ENCODE results near the gene PLA2G4E. TPM values are rescaled to one million over a fixed set of nuclear protein-coding genes. Genes with fewer than 3 reads are reported as not detected.

PLA2G4E gene
- total RNA-seq, 1 experiment from 2014 or later: not detected

DNA sequence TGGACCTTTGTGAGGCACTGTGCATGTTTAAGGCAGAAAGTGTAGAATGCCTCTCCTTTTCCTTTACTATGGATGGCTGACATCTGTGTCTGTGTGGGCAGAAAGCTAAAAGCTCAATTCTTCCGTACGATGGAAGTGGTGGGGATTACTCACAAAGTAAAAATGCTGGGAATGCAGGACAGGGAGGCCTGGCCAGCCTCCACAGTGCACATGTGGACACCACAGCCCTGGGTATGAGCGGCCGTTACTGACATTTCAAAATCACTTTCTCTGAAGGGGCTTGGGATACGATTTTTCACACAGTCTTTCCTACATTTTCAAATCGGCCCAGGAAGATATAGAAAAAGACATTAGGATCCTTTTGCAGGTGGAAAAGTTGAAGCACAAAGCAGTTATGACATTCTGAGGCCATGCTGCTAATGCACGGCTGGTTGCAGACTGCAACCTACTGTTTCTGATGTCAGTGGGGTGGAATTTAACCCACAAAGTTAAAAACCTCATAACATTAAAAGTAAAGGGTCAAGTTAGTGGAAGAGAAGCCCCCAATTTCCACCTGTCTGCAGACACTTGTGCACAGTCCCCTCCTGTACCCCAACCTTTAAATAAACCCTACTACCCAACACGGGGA, 76.4 kb downstream of the PLA2G4E start:
- peak; percentile 80 for ATAC-seq

GRCh38 chr15:41943543-41944312, 77.1 kb downstream of the PLA2G4E start:
- no peak for DNase-seq (ENCODE audit: low read depth, low spot score)
- Histone ChIP-seq H3K9me3 (ENCODE audit: control insufficient read depth, insufficient read depth, low read depth, low read length) (no peaks in the 10 kb centered on the region), H3K4me1 (ENCODE audit: control insufficient read depth, insufficient read depth, low read length) (peaks cover 66% of the 10 kb centered on the region), H3K27ac (ENCODE audit: low read length) (peak overlapping the region; percentile 87), H3K27me3 (ENCODE audit: control insufficient read depth, insufficient read depth, low read length) (no peaks in the 10 kb centered on the region), H3K36me3 (ENCODE audit: control insufficient read depth, insufficient read depth, low read length) (peaks cover 2% of the 10 kb centered on the region; the same call in 1 of the 2 replicates), H3K4me3 (ENCODE audit: low read depth in 2 of 2, low read length in 2 of 2) (no peak overlapping the region)
- in situ Hi-C loops (cut with HindIII; ENCODE audit: low pct_unique_long_range_greater_than_20kb, low sequenced_read_pairs) (no loop called here), intact Hi-C loops (cut with micrococcal nuclease; ENCODE audit: unreplicated experiment) (no loop called here)
- ChIA-PET POLR2A (no interaction called here), CTCF (no interaction called here)
- no peak for ATAC-seq
- TF ChIP-seq TCF7L2 (IDR thresholded peaks at IDR 0.05; ENCODE audit: low read depth, low read length): no peak
- TF ChIP-seq POLR2AphosphoS5 (IDR thresholded peaks at IDR 0.05; ENCODE audit: low read depth, low read length): no peak
- no peak for TF ChIP-seq SIN3A (IDR thresholded peaks at IDR 0.05; ENCODE audit: borderline replicate concordance, insufficient read depth, low read depth, low read length)
- TF ChIP-seq, protein P1, sequence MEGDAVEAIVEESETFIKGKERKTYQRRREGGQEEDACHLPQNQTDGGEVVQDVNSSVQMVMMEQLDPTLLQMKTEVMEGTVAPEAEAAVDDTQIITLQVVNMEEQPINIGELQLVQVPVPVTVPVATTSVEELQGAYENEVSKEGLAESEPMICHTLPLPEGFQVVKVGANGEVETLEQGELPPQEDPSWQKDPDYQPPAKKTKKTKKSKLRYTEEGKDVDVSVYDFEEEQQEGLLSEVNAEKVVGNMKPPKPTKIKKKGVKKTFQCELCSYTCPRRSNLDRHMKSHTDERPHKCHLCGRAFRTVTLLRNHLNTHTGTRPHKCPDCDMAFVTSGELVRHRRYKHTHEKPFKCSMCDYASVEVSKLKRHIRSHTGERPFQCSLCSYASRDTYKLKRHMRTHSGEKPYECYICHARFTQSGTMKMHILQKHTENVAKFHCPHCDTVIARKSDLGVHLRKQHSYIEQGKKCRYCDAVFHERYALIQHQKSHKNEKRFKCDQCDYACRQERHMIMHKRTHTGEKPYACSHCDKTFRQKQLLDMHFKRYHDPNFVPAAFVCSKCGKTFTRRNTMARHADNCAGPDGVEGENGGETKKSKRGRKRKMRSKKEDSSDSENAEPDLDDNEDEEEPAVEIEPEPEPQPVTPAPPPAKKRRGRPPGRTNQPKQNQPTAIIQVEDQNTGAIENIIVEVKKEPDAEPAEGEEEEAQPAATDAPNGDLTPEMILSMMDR (IDR thresholded peaks at IDR 0.05): no peak
- no TSS peak for BruUV-seq (replicated peaks)

More for the DNA sequence above, 76.4 kb downstream of the PLA2G4E start:
- intact Hi-C loops (cut with micrococcal nuclease; ENCODE audit: unreplicated experiment): no loop called here
- Histone ChIP-seq H3K9me3 (ENCODE audit: control insufficient read depth, insufficient read depth, low read depth, low read length) (no peaks in the 10 kb centered on the region), H3K4me1 (ENCODE audit: control insufficient read depth, insufficient read depth, low read length) (peaks cover 66% of the 10 kb centered on the region), H3K27me3 (ENCODE audit: control insufficient read depth, insufficient read depth, low read length) (no peaks in the 10 kb centered on the region), H3K36me3 (ENCODE audit: control insufficient read depth, insufficient read depth, low read length) (peaks cover 2% of the 10 kb centered on the region; the same call in 1 of the 2 replicates), H3K4me3 (ENCODE audit: low read depth in 2 of 2, low read length in 2 of 2) (no peak overlapping the region), H3K27ac (ENCODE audit: low read length) (peak overlapping the region; percentile 87)
- BruUV-seq (replicated peaks): no TSS peak
- ChIA-PET CTCF (no interaction called here), POLR2A (no interaction called here)
- no peak for DNase-seq (ENCODE audit: low read depth, low spot score)
- in situ Hi-C loops (cut with HindIII; ENCODE audit: low pct_unique_long_range_greater_than_20kb, low sequenced_read_pairs): no loop called here
- TF ChIP-seq SIN3A (IDR thresholded peaks at IDR 0.05; ENCODE audit: borderline replicate concordance, insufficient read depth, low read depth, low read length) (no peak), POLR2AphosphoS5 (IDR thresholded peaks at IDR 0.05; ENCODE audit: low read depth, low read length) (no peak), TCF7L2 (IDR thresholded peaks at IDR 0.05; ENCODE audit: low read depth, low read length) (no peak), REST (IDR thresholded peaks at IDR 0.05; ENCODE audit: insufficient read depth in 1 of 2, low read depth in 2 of 2, low read length in 1 of 2) (no peak)
- TF ChIP-seq, protein P1 (IDR thresholded peaks at IDR 0.05): no peak
